Measurements from ENCODE around the gene FBXO3.
"Not testable (repeated sequence)": the region's sequence is repeated elsewhere in the genome, so short reads cannot be mapped to it uniquely, and the experiment has no call there.

FBXO3 gene

GRCh38 chr11:33725496-33725895 is 48.8 kb downstream of the FBXO3 start:
- no peak for DNase-seq

GRCh38 chr11:33724644-33725035 is 49.7 kb downstream of the FBXO3 start:
- no peak for DNase-seq

- no peak for DNase-seq
Observed at GRCh38 chr11:33723238-33723881, 51.0 kb downstream of the FBXO3 start.

- peak; percentile 80 for DNase-seq
Observed at GRCh38 chr11:33722590-33723234, 51.6 kb downstream of the FBXO3 start.

- DNase-seq = no peak
Observed at GRCh38 chr11:33721984-33722383, 52.3 kb downstream of the FBXO3 start.

GRCh38 chr11:33721426-33721825 is 52.9 kb downstream of the FBXO3 start:
- DNase-seq = no peak

GRCh38 chr11:33719587-33719986 is 54.7 kb downstream of the FBXO3 start:
- DNase-seq = no peak

GRCh38 chr11:33718440-33718839 is 55.9 kb downstream of the FBXO3 start:
- no peak for DNase-seq

GRCh38 chr11:33716243-33716642 is 58.1 kb downstream of the FBXO3 start:
- DNase-seq = no peak

- DNase-seq = no peak
Observed at GRCh38 chr11:33713856-33714398, 60.4 kb downstream of the FBXO3 start.

- no peak for DNase-seq
Observed at GRCh38 chr11:33713151-33713855, 61.0 kb downstream of the FBXO3 start.

GRCh38 chr11:33712436-33712835 is 61.9 kb downstream of the FBXO3 start:
- no peak for DNase-seq

- no peak for DNase-seq
Observed at GRCh38 chr11:33709466-33709865, 64.9 kb downstream of the FBXO3 start.

- DNase-seq = no peak
Observed at GRCh38 chr11:33708985-33709384, 65.3 kb downstream of the FBXO3 start.

- DNase-seq = not testable (repeated sequence)
Observed at GRCh38 chr11:33707831-33708230, 66.5 kb downstream of the FBXO3 start.

- DNase-seq = no peak
Observed at GRCh38 chr11:33706966-33707365, 67.4 kb downstream of the FBXO3 start.

GRCh38 chr11:33706546-33706945 is 67.8 kb downstream of the FBXO3 start:
- DNase-seq = no peak

GRCh38 chr11:33704240-33705002 is 69.9 kb downstream of the FBXO3 start:
- DNase-seq = no peak

- DNase-seq = no peak
Observed at GRCh38 chr11:33703788-33704187, 70.5 kb downstream of the FBXO3 start.

- no peak for DNase-seq
Observed at GRCh38 chr11:33703234-33703633, 71.1 kb downstream of the FBXO3 start.

- DNase-seq = no peak
Observed at GRCh38 chr11:33701302-33702230, 72.8 kb downstream of the FBXO3 start.
